A673 (cell line): Measurements from ENCODE around the gene WDR31. TPM values are rescaled to one million over a fixed set of nuclear protein-coding genes. Genes with fewer than 3 reads are reported as not detected.

ENCODE experiments used
- BruUV-seq: library from RNA; stranded (reverse); fragments of 400-500 nt; replicated peaks from 2 replicates; lab custom pipeline; 2021; lab: Mats Ljungman, UMichigan
- CTCF ChIA-PET: fragments of 300-600 bp; sonication (Branson Sonifier 250); formaldehyde crosslinking; loops from one replicate; lab custom pipeline; 2022; ENCODE audit warnings: antibody characterized with exemption; lab: Charles Lee
- POLR2A ChIA-PET: fragments of 300-600 bp; sonication (Branson Sonifier 250); formaldehyde crosslinking; loops from one replicate; lab custom pipeline; 2022; ENCODE audit warnings: antibody characterized with exemption; ENCODE audit not compliant: low non-redundant PET; lab: Charles Lee
- DNase-seq: peaks from one replicate; pipeline ENCODE4 v3.0.0-alpha.2; 2015; ENCODE audit warnings: low spot score
- H3K27ac ChIP-seq: fragments of 200-600 bp; sonication (generic); 2 replicates; pipeline ENCODE4 v1.5.1; 2016; ENCODE audit warnings: mixed run types, low read depth, mild to moderate bottlenecking, mixed read lengths, antibody characterized with exemption, low read length; ENCODE audit not compliant: poor library complexity, severe bottlenecking
- H3K27me3 ChIP-seq: fragments of 200-600 bp; sonication (generic); replicated peaks from 2 replicates; pipeline ENCODE4 v1.6.1; 2017; ENCODE audit warnings: mixed run types, low read depth, mild to moderate bottlenecking, mixed read lengths, antibody characterized with exemption, low read length; ENCODE audit not compliant: insufficient read depth, poor library complexity
- H3K36me3 ChIP-seq: fragments of 200-600 bp; sonication (generic); 2 replicates; pipeline ENCODE4 v1.6.1; 2016; ENCODE audit warnings: mixed run types, mild to moderate bottlenecking, mixed read lengths, antibody characterized with exemption, low read length; ENCODE audit not compliant: insufficient read depth, poor library complexity, severe bottlenecking
- H3K4me1 ChIP-seq: fragments of 200-600 bp; sonication (generic); 2 replicates; pipeline ENCODE4 v1.6.1; 2017; ENCODE audit warnings: mixed run types, mild to moderate bottlenecking, mixed read lengths, antibody characterized with exemption, low read length; ENCODE audit not compliant: insufficient read depth, poor library complexity, severe bottlenecking
- H3K4me3 ChIP-seq: fragments of 200-600 bp; sonication (generic); 2 replicates; pipeline ENCODE4 v1.5.1; 2016; ENCODE audit warnings: low read depth, mixed run types, mild to moderate bottlenecking, mixed read lengths, low read length; ENCODE audit not compliant: poor library complexity, severe bottlenecking
- H3K9me3 ChIP-seq: fragments of 200-600 bp; sonication (generic); 2 replicates; pipeline ENCODE4 v1.6.1; 2016; ENCODE audit warnings: mixed run types, low read depth, mild to moderate bottlenecking, mixed read lengths, antibody characterized with exemption, low read length; ENCODE audit not compliant: poor library complexity, severe bottlenecking
- EZH2 ChIP-seq: fragments of 200-600 bp; sonication (generic); IDR thresholded peaks from 2 replicates; pipeline ENCODE4 v1.6.1; 2017; ENCODE audit warnings: borderline replicate concordance, low read depth, mild to moderate bottlenecking, mixed read lengths, antibody characterized with exemption, low read length; ENCODE audit not compliant: poor library complexity, severe bottlenecking
- intact Hi-C: fragments of 100-400 bp; cut with micrococcal nuclease; formaldehyde crosslinking; loops from one replicate; pipeline ENCODE4 v1.10.0; 2022; ENCODE audit not compliant: unreplicated experiment
- total RNA-seq: library from RNA; stranded (reverse); gene quantifications from 2 replicates; pipeline ENCODE4 v1.2.3, GENCODE V29; 2021
- TF ChIP-seq, protein P1 (sequence below): fragments of 300-800, 200-600 bp; sonication (generic); conservative IDR thresholded peaks from 2 replicates; pipeline ENCODE4 v1.5.1; 2017; ENCODE audit warnings: low read depth, mild to moderate bottlenecking, antibody characterized with exemption, low read length, moderate library complexity, mixed read lengths

The WDR31 gene
- total RNA-seq, 1 experiment from 2014 or later: 1.3 TPM

DNA sequence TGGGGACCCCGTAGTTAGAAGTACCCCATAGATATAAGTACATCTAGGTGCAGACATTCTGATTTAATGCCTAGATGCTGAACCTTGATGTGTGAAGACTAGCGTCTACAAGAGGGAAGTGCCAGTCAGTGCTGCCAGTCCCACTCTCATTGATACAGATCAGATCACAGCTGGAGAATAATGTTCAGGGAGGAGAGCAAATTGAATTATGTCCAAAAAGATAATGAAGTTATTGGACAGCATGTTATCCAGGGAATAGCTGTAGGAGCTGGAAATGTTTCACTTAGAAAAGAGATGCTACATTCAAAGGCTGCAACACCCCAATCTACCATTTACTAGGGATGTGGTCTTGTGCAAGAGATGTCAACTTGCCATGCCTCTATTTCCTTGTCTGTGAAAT, 21.0 kb downstream of the WDR31 start:
- no peaks in the 10 kb centered on the region for H3K4me1 ChIP-seq
- TF ChIP-seq, protein P1, sequence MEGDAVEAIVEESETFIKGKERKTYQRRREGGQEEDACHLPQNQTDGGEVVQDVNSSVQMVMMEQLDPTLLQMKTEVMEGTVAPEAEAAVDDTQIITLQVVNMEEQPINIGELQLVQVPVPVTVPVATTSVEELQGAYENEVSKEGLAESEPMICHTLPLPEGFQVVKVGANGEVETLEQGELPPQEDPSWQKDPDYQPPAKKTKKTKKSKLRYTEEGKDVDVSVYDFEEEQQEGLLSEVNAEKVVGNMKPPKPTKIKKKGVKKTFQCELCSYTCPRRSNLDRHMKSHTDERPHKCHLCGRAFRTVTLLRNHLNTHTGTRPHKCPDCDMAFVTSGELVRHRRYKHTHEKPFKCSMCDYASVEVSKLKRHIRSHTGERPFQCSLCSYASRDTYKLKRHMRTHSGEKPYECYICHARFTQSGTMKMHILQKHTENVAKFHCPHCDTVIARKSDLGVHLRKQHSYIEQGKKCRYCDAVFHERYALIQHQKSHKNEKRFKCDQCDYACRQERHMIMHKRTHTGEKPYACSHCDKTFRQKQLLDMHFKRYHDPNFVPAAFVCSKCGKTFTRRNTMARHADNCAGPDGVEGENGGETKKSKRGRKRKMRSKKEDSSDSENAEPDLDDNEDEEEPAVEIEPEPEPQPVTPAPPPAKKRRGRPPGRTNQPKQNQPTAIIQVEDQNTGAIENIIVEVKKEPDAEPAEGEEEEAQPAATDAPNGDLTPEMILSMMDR: no peak
- no peak for TF ChIP-seq EZH2
- POLR2A ChIA-PET: no interaction called here
- DNase-seq: no peak
- H3K4me3 ChIP-seq: no peak overlapping the region
- no peak overlapping the region for H3K27ac ChIP-seq
- intact Hi-C loops: loop anchor here (10.0 kb wide), 1 partner anchor 336 kb away; no protein-coding TSS in a partner anchor
- H3K27me3 ChIP-seq: no peaks in the 10 kb centered on the region
- H3K9me3 ChIP-seq: no peaks in the 10 kb centered on the region
- BruUV-seq: no TSS peak
- no peaks in the 10 kb centered on the region for H3K36me3 ChIP-seq
- CTCF ChIA-PET: no interaction called here

DNA sequence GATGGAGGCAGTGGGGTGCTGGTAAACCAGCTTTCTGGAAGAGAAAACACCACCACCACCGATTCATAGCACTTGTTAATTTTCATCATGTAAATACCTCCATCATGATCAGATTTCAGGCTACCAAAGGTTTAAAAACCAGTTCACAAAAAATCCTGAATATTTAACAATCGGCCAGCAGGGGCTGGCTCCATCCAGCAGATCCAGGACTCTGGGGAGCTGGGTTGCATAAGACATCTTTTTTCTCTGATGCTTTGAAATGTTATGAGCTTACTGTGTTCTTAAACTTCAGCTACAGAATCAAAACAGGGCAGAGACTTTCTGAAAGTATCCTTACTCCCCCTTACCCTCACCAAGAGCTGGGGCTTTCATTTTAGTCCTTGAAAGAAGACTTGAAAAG, 22.3 kb downstream of the WDR31 start:
- CTCF ChIA-PET: no interaction called here
- no peak overlapping the region for H3K4me3 ChIP-seq
- intact Hi-C loops: loop anchor here (10.0 kb wide), 1 partner anchor 337 kb away; no protein-coding TSS in a partner anchor
- H3K4me1 ChIP-seq: no peaks in the 10 kb centered on the region
- peak; percentile 23 for DNase-seq
- POLR2A ChIA-PET: no interaction called here
- no TSS peak for BruUV-seq
- H3K36me3 ChIP-seq: no peaks in the 10 kb centered on the region
- no peaks in the 10 kb centered on the region for H3K9me3 ChIP-seq
- no peak for TF ChIP-seq EZH2
- TF ChIP-seq, protein P1: 0 out of 2 replicates have a peak, but pooled peaks have one; percentile 22
- no peak overlapping the region for H3K27ac ChIP-seq
- H3K27me3 ChIP-seq: no peaks in the 10 kb centered on the region

DNA sequence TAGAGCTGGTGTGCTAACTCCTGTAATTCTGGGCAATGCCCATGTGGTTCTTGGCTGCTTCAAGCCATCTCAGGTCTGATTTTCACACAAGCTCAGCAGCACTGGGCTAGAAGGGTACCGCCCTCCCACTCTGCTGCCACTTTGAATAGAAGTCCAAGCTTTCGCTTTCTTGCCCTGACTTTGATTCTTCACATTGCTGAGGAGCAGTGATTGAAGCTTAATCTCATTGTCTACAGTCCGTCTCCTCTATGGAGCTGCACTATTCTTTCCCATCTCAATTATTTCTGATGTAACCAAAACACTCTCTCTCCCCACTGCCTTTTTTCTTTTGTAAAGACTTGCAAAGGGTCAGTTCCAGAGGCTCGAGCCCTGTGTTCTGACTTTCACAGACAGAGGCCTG, 24.0 kb downstream of the WDR31 start:
- no peak for TF ChIP-seq EZH2
- TF ChIP-seq, protein P1: no peak
- no peaks in the 10 kb centered on the region for H3K4me1 ChIP-seq
- intact Hi-C loops: loop anchor here (10.0 kb wide), 1 partner anchor 339 kb away; no protein-coding TSS in a partner anchor
- ChIA-PET POLR2A (no interaction called here), CTCF (no interaction called here)
- no peak overlapping the region for H3K27ac ChIP-seq
- H3K36me3 ChIP-seq: no peaks in the 10 kb centered on the region
- no peak for DNase-seq
- H3K27me3 ChIP-seq: no peaks in the 10 kb centered on the region
- no TSS peak for BruUV-seq
- no peak overlapping the region for H3K4me3 ChIP-seq
- no peaks in the 10 kb centered on the region for H3K9me3 ChIP-seq
